WTC11 (cell line): ENCODE data around the gene COG1.
A peak's percentile ranks its signal among the peaks of the same experiment; 100 is the strongest.

ENCODE experiments used
- AR ChIP-seq: fragments of 250-450 bp; sonication (Bioruptor Pico); IDR thresholded peaks from 2 replicates; pipeline ENCODE4 v1.9.0; 2021; ENCODE audit warnings: mild to moderate bottlenecking
- CTCF ChIP-seq: fragments of 200-600 bp; IDR thresholded peaks from 2 replicates; pipeline ENCODE4 v1.8.0; 2022; ENCODE audit warnings: antibody characterized with exemption
- FOXP4 ChIP-seq: sonication (generic); formaldehyde crosslinking; IDR thresholded peaks from 2 replicates; pipeline ENCODE4 v1.8.0; 2022; ENCODE audit warnings: mild to moderate bottlenecking, missing genetic modification reagents
- MAX ChIP-seq: sonication (generic); formaldehyde crosslinking; IDR thresholded peaks from 2 replicates; pipeline ENCODE4 v1.8.0; 2022; ENCODE audit warnings: mild to moderate bottlenecking, missing genetic modification reagents
- NFATC4 ChIP-seq: fragments of 250-450 bp; sonication (Bioruptor Pico); IDR thresholded peaks from 2 replicates; pipeline ENCODE4 v1.9.0; 2021; ENCODE audit warnings: mild to moderate bottlenecking
- NR3C1 ChIP-seq: sonication (generic); formaldehyde crosslinking; conservative IDR thresholded peaks from 2 replicates; pipeline ENCODE4 v1.8.1; 2023; ENCODE audit warnings: low read depth, mild to moderate bottlenecking, missing genetic modification reagents
- SMAD4 ChIP-seq: sonication (generic); formaldehyde crosslinking; IDR thresholded peaks from 2 replicates; pipeline ENCODE4 v1.8.0; 2022; ENCODE audit warnings: mild to moderate bottlenecking, missing genetic modification reagents
- USF1 ChIP-seq: sonication (generic); formaldehyde crosslinking; IDR thresholded peaks from 2 replicates; pipeline ENCODE4 v1.8.0; 2022; ENCODE audit warnings: mild to moderate bottlenecking, missing genetic modification reagents
- ZNF121 ChIP-seq: sonication (generic); formaldehyde crosslinking; IDR thresholded peaks from 2 replicates; pipeline ENCODE4 v1.8.0; 2023; ENCODE audit warnings: missing genetic modification reagents
- ZNF232 ChIP-seq: sonication (generic); formaldehyde crosslinking; IDR thresholded peaks from 2 replicates; pipeline ENCODE4 v1.8.0; 2022; ENCODE audit warnings: mild to moderate bottlenecking, missing genetic modification reagents
- ZSCAN18 ChIP-seq: fragments of 250-450 bp; sonication (Bioruptor Pico); IDR thresholded peaks from 2 replicates; pipeline ENCODE4 v2.1.2; 2022; ENCODE audit warnings: mild to moderate bottlenecking, moderate library complexity
- TF ChIP-seq, protein P1 (sequence below): sonication (generic); formaldehyde crosslinking; IDR thresholded peaks from 2 replicates; pipeline ENCODE4 v1.8.1; 2023; ENCODE audit warnings: mild to moderate bottlenecking, missing genetic modification reagents
- TF ChIP-seq, protein P2 (sequence below): sonication (generic); formaldehyde crosslinking; conservative IDR thresholded peaks from 2 replicates; pipeline ENCODE4 v1.8.1; 2022; ENCODE audit warnings: mild to moderate bottlenecking, missing genetic modification reagents

GRCh38 chr17:73223626-73224230, 30.9 kb downstream of the COG1 start:
- TF ChIP-seq SMAD4 (CRISPR knock-in tag) (no peak), ZSCAN18 (CRISPR knock-in tag) (no peak), ZNF121 (CRISPR knock-in tag) (peak; percentile 58; the same call in 1 of the 2 replicates), USF1 (CRISPR knock-in tag) (no peak), NR3C1 (CRISPR knock-in tag) (no peak), MAX (CRISPR knock-in tag) (no peak), ZNF232 (no peak), CTCF (no peak), NFATC4 (CRISPR knock-in tag) (no peak), AR (CRISPR knock-in tag) (no peak), FOXP4 (CRISPR knock-in tag) (no peak)
- TF ChIP-seq, protein P1, sequence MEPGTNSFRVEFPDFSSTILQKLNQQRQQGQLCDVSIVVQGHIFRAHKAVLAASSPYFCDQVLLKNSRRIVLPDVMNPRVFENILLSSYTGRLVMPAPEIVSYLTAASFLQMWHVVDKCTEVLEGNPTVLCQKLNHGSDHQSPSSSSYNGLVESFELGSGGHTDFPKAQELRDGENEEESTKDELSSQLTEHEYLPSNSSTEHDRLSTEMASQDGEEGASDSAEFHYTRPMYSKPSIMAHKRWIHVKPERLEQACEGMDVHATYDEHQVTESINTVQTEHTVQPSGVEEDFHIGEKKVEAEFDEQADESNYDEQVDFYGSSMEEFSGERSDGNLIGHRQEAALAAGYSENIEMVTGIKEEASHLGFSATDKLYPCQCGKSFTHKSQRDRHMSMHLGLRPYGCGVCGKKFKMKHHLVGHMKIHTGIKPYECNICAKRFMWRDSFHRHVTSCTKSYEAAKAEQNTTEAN (CRISPR knock-in tag), result no peak
- TF ChIP-seq, protein P2, sequence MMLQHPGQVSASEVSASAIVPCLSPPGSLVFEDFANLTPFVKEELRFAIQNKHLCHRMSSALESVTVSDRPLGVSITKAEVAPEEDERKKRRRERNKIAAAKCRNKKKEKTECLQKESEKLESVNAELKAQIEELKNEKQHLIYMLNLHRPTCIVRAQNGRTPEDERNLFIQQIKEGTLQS, result no peak
